HFFc6 (cell line): ENCODE data around the gene APP. TPM values are rescaled to one million over a fixed set of nuclear protein-coding genes. Genes with fewer than 3 reads are reported as not detected.
A peak's percentile ranks its signal among the peaks of the same experiment; 100 is the strongest.

Experiments used
- DNase-seq: peaks from one replicate; pipeline ENCODE4 v3.0.0-alpha.2; 2018
- H3K27ac Mint-ChIP-seq: 2 replicates; pipeline ENCODE4 v1.8.0; 2020; ENCODE audit warnings: mild to moderate bottlenecking, mixed read lengths
- H3K27me3 Mint-ChIP-seq: 2 replicates; pipeline ENCODE4 v1.8.0; 2021; ENCODE audit warnings: mild to moderate bottlenecking, moderate library complexity, mixed read lengths; ENCODE audit not compliant: insufficient read depth
- H3K36me3 Mint-ChIP-seq: 2 replicates; pipeline ENCODE4 v1.8.0; 2021; ENCODE audit warnings: low read depth, mixed read lengths
- H3K4me1 Mint-ChIP-seq: 2 replicates; pipeline ENCODE4 v1.8.0; 2020; ENCODE audit warnings: low read depth, mixed read lengths
- H3K4me3 Mint-ChIP-seq: 2 replicates; pipeline ENCODE4 v1.8.0; 2020; ENCODE audit warnings: mild to moderate bottlenecking, moderate library complexity, mixed read lengths
- H3K9me3 Mint-ChIP-seq: 2 replicates; pipeline ENCODE4 v1.8.0; 2020; ENCODE audit warnings: mild to moderate bottlenecking, mixed read lengths
- total RNA-seq, 6 experiments: library from RNA; stranded (reverse); fragmentation: NEBNext Ultra II Directional; extraction: Animal tissue kit (Norgen Biotek cat#: 25700); gene quantifications; 2 replicates in 1 of 6; 3 replicates in 5 of 6; pipeline ENCODE4 v1.2.3, GENCODE V29; 2021
- TF ChIP-seq, protein P1 (sequence below): fragments of 200-600 bp; sonication (generic); IDR thresholded peaks from 2 replicates; pipeline ENCODE4 v1.5.0; 2021; ENCODE audit warnings: antibody characterized with exemption, mild to moderate bottlenecking

Gene APP
- total RNA-seq, 6 experiments from 2014 or later, result 396 to 438 (median 425) TPM

DNA sequence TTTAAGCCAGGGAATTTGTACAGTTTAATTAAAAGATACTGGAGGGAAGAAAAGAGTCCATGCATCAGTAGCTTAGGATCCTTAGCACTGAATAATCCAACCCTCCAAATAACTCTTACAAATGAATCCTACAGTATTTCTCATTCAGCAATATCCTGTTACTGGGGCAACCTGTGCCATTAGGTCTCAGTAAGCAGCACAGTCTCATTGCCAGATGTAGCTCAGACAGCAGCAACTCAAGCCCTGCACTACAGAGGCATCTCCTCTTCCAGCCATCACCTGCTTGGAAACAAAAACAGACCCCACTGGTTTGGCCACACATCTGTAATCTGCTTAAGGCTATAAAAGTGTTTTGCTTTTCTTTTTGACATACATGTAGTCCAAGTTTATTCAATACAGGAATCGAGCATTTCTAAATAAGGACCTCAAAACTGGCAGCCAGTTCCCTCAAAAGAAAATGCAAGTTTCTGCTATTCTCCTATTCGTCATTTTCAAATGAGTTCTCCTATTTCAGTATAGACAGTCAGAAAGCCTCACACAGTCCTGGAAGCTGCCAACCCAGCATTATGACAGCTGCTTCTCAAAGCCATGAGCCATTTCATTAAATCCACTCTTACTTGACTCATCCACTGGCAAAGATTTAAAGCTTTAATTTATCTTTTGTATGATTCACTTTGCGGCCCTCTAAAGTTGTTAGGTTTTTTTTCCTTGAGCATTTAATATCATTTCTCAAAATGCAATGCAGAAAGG is 129.0 kb downstream of the APP start:
- H3K27me3 Mint-ChIP-seq, result no peaks in the 10 kb centered on the region
- peaks cover 16% of the 10 kb centered on the region for H3K4me1 Mint-ChIP-seq
- TF ChIP-seq, protein P1, sequence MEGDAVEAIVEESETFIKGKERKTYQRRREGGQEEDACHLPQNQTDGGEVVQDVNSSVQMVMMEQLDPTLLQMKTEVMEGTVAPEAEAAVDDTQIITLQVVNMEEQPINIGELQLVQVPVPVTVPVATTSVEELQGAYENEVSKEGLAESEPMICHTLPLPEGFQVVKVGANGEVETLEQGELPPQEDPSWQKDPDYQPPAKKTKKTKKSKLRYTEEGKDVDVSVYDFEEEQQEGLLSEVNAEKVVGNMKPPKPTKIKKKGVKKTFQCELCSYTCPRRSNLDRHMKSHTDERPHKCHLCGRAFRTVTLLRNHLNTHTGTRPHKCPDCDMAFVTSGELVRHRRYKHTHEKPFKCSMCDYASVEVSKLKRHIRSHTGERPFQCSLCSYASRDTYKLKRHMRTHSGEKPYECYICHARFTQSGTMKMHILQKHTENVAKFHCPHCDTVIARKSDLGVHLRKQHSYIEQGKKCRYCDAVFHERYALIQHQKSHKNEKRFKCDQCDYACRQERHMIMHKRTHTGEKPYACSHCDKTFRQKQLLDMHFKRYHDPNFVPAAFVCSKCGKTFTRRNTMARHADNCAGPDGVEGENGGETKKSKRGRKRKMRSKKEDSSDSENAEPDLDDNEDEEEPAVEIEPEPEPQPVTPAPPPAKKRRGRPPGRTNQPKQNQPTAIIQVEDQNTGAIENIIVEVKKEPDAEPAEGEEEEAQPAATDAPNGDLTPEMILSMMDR, result no peak
- H3K27ac Mint-ChIP-seq, result peak overlapping the region; percentile 60
- H3K36me3 Mint-ChIP-seq, result peaks cover 25% of the 10 kb centered on the region
- no peaks in the 10 kb centered on the region for H3K9me3 Mint-ChIP-seq
- H3K4me3 Mint-ChIP-seq, result no peak overlapping the region
- peak; percentile 6 for DNase-seq

DNA sequence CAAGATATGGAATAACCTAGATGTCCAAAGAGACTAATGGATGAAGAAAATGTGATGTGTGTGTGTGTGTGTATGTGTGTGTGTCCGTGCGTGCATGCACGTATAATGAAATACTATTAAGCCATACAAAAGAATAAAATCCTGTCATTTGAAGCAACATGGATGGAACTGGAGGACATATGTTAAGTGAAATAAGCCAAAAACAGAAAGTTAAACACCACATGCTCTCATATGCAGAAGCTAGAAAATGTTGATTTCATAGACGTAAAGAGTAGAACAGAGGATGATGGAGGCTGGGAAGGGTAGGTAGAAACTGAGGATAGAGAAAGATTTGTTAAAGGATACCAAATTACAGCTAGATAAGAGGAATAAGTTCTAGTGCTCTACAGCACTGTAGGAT is 133.7 kb downstream of the APP start:
- Mint-ChIP-seq H3K9me3 (no peaks in the 10 kb centered on the region), H3K4me1 (peaks cover 36% of the 10 kb centered on the region), H3K4me3 (no peak overlapping the region), H3K27me3 (peaks cover 3% of the 10 kb centered on the region; the same call in 1 of the 2 replicates), H3K27ac (no peak overlapping the region), H3K36me3 (peaks cover 11% of the 10 kb centered on the region)
- TF ChIP-seq, protein P1, result no peak
- DNase-seq, result no peak

DNA sequence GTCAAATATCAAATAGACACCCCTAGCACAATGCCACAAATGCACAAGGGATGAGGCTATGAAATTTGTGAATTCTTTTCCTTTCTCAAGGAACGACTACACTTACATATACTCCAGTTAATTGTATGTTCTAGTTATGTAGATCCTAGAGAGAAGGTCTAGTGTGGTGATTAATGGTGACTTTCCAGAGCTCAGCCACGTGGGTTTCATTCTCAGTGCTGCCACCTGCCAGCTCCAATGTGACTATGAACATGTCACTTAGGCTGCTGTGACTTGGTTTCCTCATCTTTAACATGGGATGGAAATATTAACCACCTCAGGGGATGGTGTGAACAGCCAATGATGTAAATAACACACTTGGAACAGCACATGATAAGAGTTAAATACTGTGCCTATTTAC is 138.3 kb downstream of the APP start:
- H3K27ac Mint-ChIP-seq, result no peak overlapping the region
- peaks cover 53% of the 10 kb centered on the region for H3K4me1 Mint-ChIP-seq
- TF ChIP-seq, protein P1, result peak; percentile 51; the same call in 1 of the 2 replicates
- peaks cover 17% of the 10 kb centered on the region for H3K36me3 Mint-ChIP-seq
- DNase-seq, result no peak
- H3K4me3 Mint-ChIP-seq, result no peak overlapping the region
- H3K27me3 Mint-ChIP-seq, result peaks cover 3% of the 10 kb centered on the region; the same call in 1 of the 2 replicates
- H3K9me3 Mint-ChIP-seq, result no peaks in the 10 kb centered on the region

DNA sequence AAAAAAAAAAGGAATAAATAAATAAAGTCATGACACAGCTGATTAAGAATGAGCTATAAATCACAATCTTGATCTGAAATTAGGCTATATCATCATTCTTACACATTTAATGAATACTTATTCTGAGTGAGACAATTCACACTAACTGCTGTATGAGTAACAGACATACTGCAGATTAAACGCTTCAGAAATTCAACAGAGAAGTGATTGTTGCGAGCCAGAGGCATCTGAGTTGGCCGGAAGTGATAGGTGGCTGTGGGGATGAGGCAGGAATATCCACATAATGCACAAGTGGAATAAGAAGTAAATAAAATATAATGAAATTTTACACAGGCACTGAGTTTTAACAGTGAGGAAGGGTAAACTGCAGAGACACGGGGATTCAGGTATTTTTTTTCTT is 142.4 kb downstream of the APP start:
- TF ChIP-seq, protein P1, result no peak
- Mint-ChIP-seq H3K27ac (peak overlapping the region; percentile 45), H3K4me3 (no peak overlapping the region), H3K27me3 (no peaks in the 10 kb centered on the region; the same call in 1 of the 2 replicates), H3K36me3 (peaks cover 21% of the 10 kb centered on the region), H3K4me1 (peaks cover 70% of the 10 kb centered on the region), H3K9me3 (no peaks in the 10 kb centered on the region)
- no peak for DNase-seq

DNA sequence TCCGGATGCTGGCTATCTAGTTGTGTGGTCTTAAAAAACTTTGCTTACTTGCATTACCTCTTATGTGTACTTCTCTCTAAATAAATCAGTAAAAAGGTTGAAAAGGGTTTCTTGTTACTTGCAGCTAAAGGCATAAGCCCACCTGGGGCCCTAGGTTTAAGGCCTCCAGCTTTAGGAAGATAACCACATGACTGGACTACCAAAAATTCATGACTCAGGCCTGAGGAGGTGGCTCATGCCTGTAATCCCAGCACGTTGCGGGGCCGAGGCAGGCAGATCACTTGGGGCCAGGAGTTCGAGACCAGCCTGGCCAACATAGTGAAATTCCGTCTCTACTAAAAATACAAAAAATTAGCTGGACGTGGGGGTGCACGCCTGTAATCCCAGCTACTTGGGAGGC is 142.9 kb downstream of the APP start:
- H3K4me1 Mint-ChIP-seq, result peaks cover 66% of the 10 kb centered on the region
- peaks cover 17% of the 10 kb centered on the region for H3K36me3 Mint-ChIP-seq
- DNase-seq, result peak; percentile 79
- peak overlapping the region; percentile 45 for H3K27ac Mint-ChIP-seq
- H3K27me3 Mint-ChIP-seq, result no peaks in the 10 kb centered on the region; the same call in 1 of the 2 replicates
- TF ChIP-seq, protein P1, result no peak
- no peaks in the 10 kb centered on the region for H3K9me3 Mint-ChIP-seq
- no peak overlapping the region; the same call in 1 of the 2 replicates for H3K4me3 Mint-ChIP-seq
